WTC11 (cell line): ENCODE results near the gene CD93. TPM values are rescaled to one million over a fixed set of nuclear protein-coding genes. Genes with fewer than 3 reads are reported as not detected.

Experiments used
- ATAC-seq: fragments of 200-7000 bp; cut with Tn5 transposase; 2 replicates; pipeline ENCODE4 v1.10.0; 2021; ENCODE audit warnings: mild to moderate bottlenecking, moderate library complexity
- CTCF ChIA-PET: fragments of 300-600 bp; sonication (Branson Sonifier 250); formaldehyde crosslinking; loops from one replicate; lab custom pipeline; 2021; ENCODE audit warnings: antibody characterized with exemption; lab: Charles Lee
- POLR2A ChIA-PET: fragments of 350-600 bp; sonication (Branson Sonifier 250); formaldehyde crosslinking; loops from one replicate; lab custom pipeline; 2021; ENCODE audit warnings: antibody characterized with exemption; lab: Charles Lee
- DNase-seq: peaks from one replicate; pipeline ENCODE4 v3.0.0; 2021; ENCODE audit warnings: low spot score
- H3K27ac Mint-ChIP-seq: 2 replicates; pipeline ENCODE4 v1.8.0; 2021; ENCODE audit warnings: mixed read lengths
- H3K27me3 Mint-ChIP-seq: 2 replicates; pipeline ENCODE4 v1.8.0; 2021; ENCODE audit warnings: low read depth, mild to moderate bottlenecking, moderate library complexity, mixed read lengths
- H3K36me3 Mint-ChIP-seq: 2 replicates; pipeline ENCODE4 v1.8.0; 2021; ENCODE audit warnings: mixed read lengths
- H3K4me1 Mint-ChIP-seq: 2 replicates; pipeline ENCODE4 v1.8.0; 2022; ENCODE audit warnings: mixed read lengths
- H3K4me3 Mint-ChIP-seq: 2 replicates; pipeline ENCODE4 v1.8.0; 2021; ENCODE audit warnings: mild to moderate bottlenecking, moderate library complexity, mixed read lengths
- H3K9me3 Mint-ChIP-seq: 2 replicates; pipeline ENCODE4 v1.8.0; 2021; ENCODE audit warnings: mixed read lengths
- ATF1 ChIP-seq: sonication (generic); formaldehyde crosslinking; IDR thresholded peaks from 2 replicates; pipeline ENCODE4 v1.8.1; 2023; ENCODE audit warnings: mild to moderate bottlenecking, moderate library complexity, missing genetic modification reagents
- CBFB ChIP-seq: sonication (generic); formaldehyde crosslinking; IDR thresholded peaks from 2 replicates; pipeline ENCODE4 v1.8.1; 2022; ENCODE audit warnings: mild to moderate bottlenecking, low read depth, missing genetic modification reagents
- GTF2I ChIP-seq: fragments of 250-450 bp; sonication (Bioruptor Pico); conservative IDR thresholded peaks from 2 replicates; pipeline ENCODE4 v1.4.0; 2021; ENCODE audit warnings: mild to moderate bottlenecking
- IRF1 ChIP-seq: sonication (generic); formaldehyde crosslinking; IDR thresholded peaks from 2 replicates; pipeline ENCODE4 v1.8.0; 2023; ENCODE audit warnings: missing genetic modification reagents
- MLX ChIP-seq: sonication (generic); formaldehyde crosslinking; IDR thresholded peaks from 2 replicates; pipeline ENCODE4 v1.8.1; 2023; ENCODE audit warnings: mild to moderate bottlenecking, missing genetic modification reagents, moderate library complexity
- NFATC4 ChIP-seq: fragments of 250-450 bp; sonication (Bioruptor Pico); IDR thresholded peaks from 2 replicates; pipeline ENCODE4 v1.9.0; 2021; ENCODE audit warnings: mild to moderate bottlenecking
- NR1H2 ChIP-seq: sonication (generic); formaldehyde crosslinking; IDR thresholded peaks from 2 replicates; pipeline ENCODE4 v1.9.0; 2021; ENCODE audit warnings: mild to moderate bottlenecking, moderate library complexity, missing genetic modification reagents
- NR2C2 ChIP-seq: sonication (generic); formaldehyde crosslinking; IDR thresholded peaks from 2 replicates; pipeline ENCODE4 v1.8.0; 2022; ENCODE audit warnings: mild to moderate bottlenecking, missing genetic modification reagents
- SOX15 ChIP-seq: fragments of 250-450 bp; sonication (Bioruptor Pico); IDR thresholded peaks from 2 replicates; pipeline ENCODE4 v1.9.0; 2021; ENCODE audit warnings: mild to moderate bottlenecking
- TCF7 ChIP-seq: sonication (generic); formaldehyde crosslinking; IDR thresholded peaks from 2 replicates; pipeline ENCODE4 v1.8.0; 2022; ENCODE audit warnings: mild to moderate bottlenecking, low read depth, missing genetic modification reagents, moderate library complexity
- ZBTB43 ChIP-seq: sonication (generic); formaldehyde crosslinking; IDR thresholded peaks from 2 replicates; pipeline ENCODE4 v1.8.1; 2023; ENCODE audit warnings: mild to moderate bottlenecking, missing genetic modification reagents
- ZNF121 ChIP-seq: sonication (generic); formaldehyde crosslinking; IDR thresholded peaks from 2 replicates; pipeline ENCODE4 v1.8.0; 2023; ENCODE audit warnings: missing genetic modification reagents
- ZNF138 ChIP-seq: sonication (generic); formaldehyde crosslinking; conservative IDR thresholded peaks from 2 replicates; pipeline ENCODE4 v1.8.1; 2022; ENCODE audit warnings: mild to moderate bottlenecking, moderate library complexity, missing genetic modification reagents
- ZNF232 ChIP-seq: sonication (generic); formaldehyde crosslinking; IDR thresholded peaks from 2 replicates; pipeline ENCODE4 v1.8.0; 2022; ENCODE audit warnings: mild to moderate bottlenecking, missing genetic modification reagents
- ZNF671 ChIP-seq: fragments of 250-450 bp; sonication (Bioruptor Pico); IDR thresholded peaks from 2 replicates; pipeline ENCODE4 v1.8.0; 2021; ENCODE audit warnings: mild to moderate bottlenecking
- total RNA-seq: library from RNA; stranded (reverse); gene quantifications from 3 replicates; pipeline ENCODE4 v1.2.3, GENCODE V29; 2021
- TF ChIP-seq, protein P1 (sequence below): sonication (generic); formaldehyde crosslinking; IDR thresholded peaks from 2 replicates; pipeline ENCODE4 v1.8.0; 2022; ENCODE audit warnings: mild to moderate bottlenecking, missing genetic modification reagents
- TF ChIP-seq, protein P2 (sequence below): sonication (generic); formaldehyde crosslinking; IDR thresholded peaks from 2 replicates; pipeline ENCODE4 v1.8.0; 2023; ENCODE audit warnings: missing genetic modification reagents, mild to moderate bottlenecking, borderline replicate concordance
- TF ChIP-seq, protein P3 (sequence below): sonication (generic); formaldehyde crosslinking; IDR thresholded peaks from 2 replicates; pipeline ENCODE4 v1.8.1; 2023; ENCODE audit warnings: mild to moderate bottlenecking, missing genetic modification reagents, borderline replicate concordance
- TF ChIP-seq, protein P4 (sequence below): sonication (generic); formaldehyde crosslinking; IDR thresholded peaks from 2 replicates; pipeline ENCODE4 v1.8.1; 2023; ENCODE audit warnings: mild to moderate bottlenecking, moderate library complexity, missing genetic modification reagents

The CD93 gene
- total RNA-seq, 1 experiment from 2014 or later, result 0.09 TPM

GRCh38 chr20:23094213-23094896, 8.2 kb upstream of the CD93 start:
- Mint-ChIP-seq H3K27me3 (no peaks in the 10 kb centered on the region; the same call in 1 of the 2 replicates), H3K4me1 (peaks cover 16% of the 10 kb centered on the region), H3K36me3 (no peaks in the 10 kb centered on the region), H3K9me3 (no peaks in the 10 kb centered on the region), H3K27ac (no peak overlapping the region), H3K4me3 (no peak overlapping the region)
- TF ChIP-seq ZNF671 (no peak), ZNF232 (no peak), ZNF138 (CRISPR knock-in tag) (no peak), NR2C2 (CRISPR knock-in tag) (no peak), NR1H2 (CRISPR knock-in tag) (no peak), ATF1 (CRISPR knock-in tag) (no peak), ZBTB43 (CRISPR knock-in tag) (no peak), NFATC4 (CRISPR knock-in tag) (no peak), CBFB (CRISPR knock-in tag) (no peak), TCF7 (CRISPR knock-in tag) (no peak), SOX15 (no peak), IRF1 (CRISPR knock-in tag) (no peak), MLX (no peak), ZNF121 (CRISPR knock-in tag) (no peak), GTF2I (no peak)
- TF ChIP-seq, protein P1, sequence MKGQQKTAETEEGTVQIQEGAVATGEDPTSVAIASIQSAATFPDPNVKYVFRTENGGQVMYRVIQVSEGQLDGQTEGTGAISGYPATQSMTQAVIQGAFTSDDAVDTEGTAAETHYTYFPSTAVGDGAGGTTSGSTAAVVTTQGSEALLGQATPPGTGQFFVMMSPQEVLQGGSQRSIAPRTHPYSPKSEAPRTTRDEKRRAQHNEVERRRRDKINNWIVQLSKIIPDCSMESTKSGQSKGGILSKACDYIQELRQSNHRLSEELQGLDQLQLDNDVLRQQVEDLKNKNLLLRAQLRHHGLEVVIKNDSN (CRISPR knock-in tag), result no peak
- TF ChIP-seq, protein P2, sequence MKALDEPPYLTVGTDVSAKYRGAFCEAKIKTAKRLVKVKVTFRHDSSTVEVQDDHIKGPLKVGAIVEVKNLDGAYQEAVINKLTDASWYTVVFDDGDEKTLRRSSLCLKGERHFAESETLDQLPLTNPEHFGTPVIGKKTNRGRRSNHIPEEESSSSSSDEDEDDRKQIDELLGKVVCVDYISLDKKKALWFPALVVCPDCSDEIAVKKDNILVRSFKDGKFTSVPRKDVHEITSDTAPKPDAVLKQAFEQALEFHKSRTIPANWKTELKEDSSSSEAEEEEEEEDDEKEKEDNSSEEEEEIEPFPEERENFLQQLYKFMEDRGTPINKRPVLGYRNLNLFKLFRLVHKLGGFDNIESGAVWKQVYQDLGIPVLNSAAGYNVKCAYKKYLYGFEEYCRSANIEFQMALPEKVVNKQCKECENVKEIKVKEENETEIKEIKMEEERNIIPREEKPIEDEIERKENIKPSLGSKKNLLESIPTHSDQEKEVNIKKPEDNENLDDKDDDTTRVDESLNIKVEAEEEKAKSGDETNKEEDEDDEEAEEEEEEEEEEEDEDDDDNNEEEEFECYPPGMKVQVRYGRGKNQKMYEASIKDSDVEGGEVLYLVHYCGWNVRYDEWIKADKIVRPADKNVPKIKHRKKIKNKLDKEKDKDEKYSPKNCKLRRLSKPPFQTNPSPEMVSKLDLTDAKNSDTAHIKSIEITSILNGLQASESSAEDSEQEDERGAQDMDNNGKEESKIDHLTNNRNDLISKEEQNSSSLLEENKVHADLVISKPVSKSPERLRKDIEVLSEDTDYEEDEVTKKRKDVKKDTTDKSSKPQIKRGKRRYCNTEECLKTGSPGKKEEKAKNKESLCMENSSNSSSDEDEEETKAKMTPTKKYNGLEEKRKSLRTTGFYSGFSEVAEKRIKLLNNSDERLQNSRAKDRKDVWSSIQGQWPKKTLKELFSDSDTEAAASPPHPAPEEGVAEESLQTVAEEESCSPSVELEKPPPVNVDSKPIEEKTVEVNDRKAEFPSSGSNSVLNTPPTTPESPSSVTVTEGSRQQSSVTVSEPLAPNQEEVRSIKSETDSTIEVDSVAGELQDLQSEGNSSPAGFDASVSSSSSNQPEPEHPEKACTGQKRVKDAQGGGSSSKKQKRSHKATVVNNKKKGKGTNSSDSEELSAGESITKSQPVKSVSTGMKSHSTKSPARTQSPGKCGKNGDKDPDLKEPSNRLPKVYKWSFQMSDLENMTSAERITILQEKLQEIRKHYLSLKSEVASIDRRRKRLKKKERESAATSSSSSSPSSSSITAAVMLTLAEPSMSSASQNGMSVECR (CRISPR knock-in tag), result no peak
- TF ChIP-seq, protein P3, sequence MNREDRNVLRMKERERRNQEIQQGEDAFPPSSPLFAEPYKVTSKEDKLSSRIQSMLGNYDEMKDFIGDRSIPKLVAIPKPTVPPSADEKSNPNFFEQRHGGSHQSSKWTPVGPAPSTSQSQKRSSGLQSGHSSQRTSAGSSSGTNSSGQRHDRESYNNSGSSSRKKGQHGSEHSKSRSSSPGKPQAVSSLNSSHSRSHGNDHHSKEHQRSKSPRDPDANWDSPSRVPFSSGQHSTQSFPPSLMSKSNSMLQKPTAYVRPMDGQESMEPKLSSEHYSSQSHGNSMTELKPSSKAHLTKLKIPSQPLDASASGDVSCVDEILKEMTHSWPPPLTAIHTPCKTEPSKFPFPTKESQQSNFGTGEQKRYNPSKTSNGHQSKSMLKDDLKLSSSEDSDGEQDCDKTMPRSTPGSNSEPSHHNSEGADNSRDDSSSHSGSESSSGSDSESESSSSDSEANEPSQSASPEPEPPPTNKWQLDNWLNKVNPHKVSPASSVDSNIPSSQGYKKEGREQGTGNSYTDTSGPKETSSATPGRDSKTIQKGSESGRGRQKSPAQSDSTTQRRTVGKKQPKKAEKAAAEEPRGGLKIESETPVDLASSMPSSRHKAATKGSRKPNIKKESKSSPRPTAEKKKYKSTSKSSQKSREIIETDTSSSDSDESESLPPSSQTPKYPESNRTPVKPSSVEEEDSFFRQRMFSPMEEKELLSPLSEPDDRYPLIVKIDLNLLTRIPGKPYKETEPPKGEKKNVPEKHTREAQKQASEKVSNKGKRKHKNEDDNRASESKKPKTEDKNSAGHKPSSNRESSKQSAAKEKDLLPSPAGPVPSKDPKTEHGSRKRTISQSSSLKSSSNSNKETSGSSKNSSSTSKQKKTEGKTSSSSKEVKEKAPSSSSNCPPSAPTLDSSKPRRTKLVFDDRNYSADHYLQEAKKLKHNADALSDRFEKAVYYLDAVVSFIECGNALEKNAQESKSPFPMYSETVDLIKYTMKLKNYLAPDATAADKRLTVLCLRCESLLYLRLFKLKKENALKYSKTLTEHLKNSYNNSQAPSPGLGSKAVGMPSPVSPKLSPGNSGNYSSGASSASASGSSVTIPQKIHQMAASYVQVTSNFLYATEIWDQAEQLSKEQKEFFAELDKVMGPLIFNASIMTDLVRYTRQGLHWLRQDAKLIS, result no peak
- TF ChIP-seq, protein P4, sequence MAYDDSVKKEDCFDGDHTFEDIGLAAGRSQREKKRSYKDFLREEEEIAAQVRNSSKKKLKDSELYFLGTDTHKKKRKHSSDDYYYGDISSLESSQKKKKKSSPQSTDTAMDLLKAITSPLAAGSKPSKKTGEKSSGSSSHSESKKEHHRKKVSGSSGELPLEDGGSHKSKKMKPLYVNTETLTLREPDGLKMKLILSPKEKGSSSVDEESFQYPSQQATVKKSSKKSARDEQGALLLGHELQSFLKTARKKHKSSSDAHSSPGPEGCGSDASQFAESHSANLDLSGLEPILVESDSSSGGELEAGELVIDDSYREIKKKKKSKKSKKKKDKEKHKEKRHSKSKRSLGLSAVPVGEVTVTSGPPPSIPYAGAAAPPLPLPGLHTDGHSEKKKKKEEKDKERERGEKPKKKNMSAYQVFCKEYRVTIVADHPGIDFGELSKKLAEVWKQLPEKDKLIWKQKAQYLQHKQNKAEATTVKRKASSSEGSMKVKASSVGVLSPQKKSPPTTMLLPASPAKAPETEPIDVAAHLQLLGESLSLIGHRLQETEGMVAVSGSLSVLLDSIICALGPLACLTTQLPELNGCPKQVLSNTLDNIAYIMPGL (CRISPR knock-in tag), result no peak
- ChIA-PET CTCF (interaction anchor here (1.1 kb wide), 1 partner anchor 9 kb away, joined by 3 read pairs; the partner anchor contains the start of gene CD93), POLR2A (interaction anchor here (0.6 kb wide), 1 partner anchor 9 kb away, joined by 3 read pairs; no protein-coding TSS in a partner anchor)
- ATAC-seq (no peak), DNase-seq (no peak)
